HepG2 (cell line): ENCODE results near the gene KDR.

ENCODE experiments used
- MTF1 ChIP-seq: sonication (generic); formaldehyde crosslinking; IDR thresholded peaks from 2 replicates; pipeline ENCODE4 v1.5.0; 2020; ENCODE audit warnings: missing genetic modification reagents
- RAD51 ChIP-seq: fragments of 450-650 bp; IDR thresholded peaks from 2 replicates; pipeline ENCODE4 v1.6.1; 2016; ENCODE audit warnings: borderline replicate concordance
- RFX5 ChIP-seq: IDR thresholded peaks from 2 replicates; pipeline ENCODE4 v1.6.1; 2011; ENCODE audit warnings: low read depth, low read length, improper control_type of control experiment
- TF ChIP-seq, protein P1 (sequence below): IDR thresholded peaks from 2 replicates; pipeline ENCODE4 v1.6.1; 2016; ENCODE audit warnings: mild to moderate bottlenecking, missing biosample characterization, missing genetic modification reagents

DNA sequence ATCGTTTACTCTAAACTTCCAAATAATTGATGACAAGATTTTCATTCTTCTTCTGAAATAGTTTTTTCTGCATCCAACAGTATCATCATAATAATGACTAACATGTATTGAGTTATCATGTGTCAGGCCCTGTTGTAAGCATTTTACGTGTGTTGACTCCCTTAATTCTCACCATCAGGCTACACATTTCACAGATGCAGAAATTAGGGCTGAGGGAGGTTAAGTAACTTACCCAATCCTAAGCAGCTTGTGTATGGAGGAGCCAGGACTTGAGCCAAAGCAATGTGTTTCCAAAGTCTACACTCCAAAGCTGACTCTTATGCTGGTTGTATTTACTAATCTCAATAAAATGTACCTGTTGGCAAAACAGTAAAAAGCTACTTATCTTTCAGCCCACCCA lies 11.2 kb upstream of the KDR start:
- TF ChIP-seq MTF1 (no peak), RFX5 (no peak), RAD51 (no peak)
- TF ChIP-seq, protein P1, sequence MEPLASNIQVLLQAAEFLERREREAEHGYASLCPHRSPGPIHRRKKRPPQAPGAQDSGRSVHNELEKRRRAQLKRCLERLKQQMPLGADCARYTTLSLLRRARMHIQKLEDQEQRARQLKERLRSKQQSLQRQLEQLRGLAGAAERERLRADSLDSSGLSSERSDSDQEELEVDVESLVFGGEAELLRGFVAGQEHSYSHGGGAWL (CRISPR knock-in tag) = no peak
